Activated CD4-positive, alpha-beta T cell treated with anti-CD3 and anti-CD28 coated beads, Interleukin-2, amount 10 ng/mL, durations not matched to agents 7 days and 5 days (primary cell): Measurements from ENCODE around the gene S100A10. TPM values are rescaled to one million over a fixed set of nuclear protein-coding genes. Genes with fewer than 3 reads are reported as not detected.

Experiments used
- CTCF ChIA-PET: fragments of 350-600 bp; sonication (Branson Sonifier 250); formaldehyde crosslinking; loops from one replicate; lab custom pipeline; 2021; ENCODE audit warnings: antibody characterized with exemption; lab: Charles Lee
- POLR2A ChIA-PET: fragments of 350-600 bp; sonication (Branson Sonifier 250); formaldehyde crosslinking; loops from one replicate; lab custom pipeline; 2021; ENCODE audit warnings: antibody characterized with exemption; lab: Charles Lee
- DNase-seq: peaks from one replicate; pipeline ENCODE4 v3.0.0-alpha.2; 2020
- H3K27ac Mint-ChIP-seq: one replicate; pipeline ENCODE4 v1.8.0; 2021; ENCODE audit warnings: mild to moderate bottlenecking, moderate library complexity, mixed read lengths
- H3K27me3 Mint-ChIP-seq: one replicate; pipeline ENCODE4 v1.8.0; 2021; ENCODE audit warnings: mixed read lengths
- H3K36me3 Mint-ChIP-seq: one replicate; pipeline ENCODE4 v1.8.0; 2021; ENCODE audit warnings: low read depth, mixed read lengths
- H3K4me1 Mint-ChIP-seq: one replicate; pipeline ENCODE4 v1.8.0; 2021; ENCODE audit warnings: mixed read lengths
- H3K4me3 Mint-ChIP-seq: one replicate; pipeline ENCODE4 v1.8.0; 2021; ENCODE audit warnings: mild to moderate bottlenecking, moderate library complexity, mixed read lengths
- H3K9me3 Mint-ChIP-seq: one replicate; pipeline ENCODE4 v1.8.0; 2021; ENCODE audit warnings: mixed read lengths
- total RNA-seq, 2 experiments: library from RNA; stranded (reverse); gene quantifications; one replicate each; pipeline ENCODE4 v1.2.3, GENCODE V29; 2021

The S100A10 gene
- total RNA-seq, 2 experiments from 2014 or later: 561 to 662 TPM

DNA sequence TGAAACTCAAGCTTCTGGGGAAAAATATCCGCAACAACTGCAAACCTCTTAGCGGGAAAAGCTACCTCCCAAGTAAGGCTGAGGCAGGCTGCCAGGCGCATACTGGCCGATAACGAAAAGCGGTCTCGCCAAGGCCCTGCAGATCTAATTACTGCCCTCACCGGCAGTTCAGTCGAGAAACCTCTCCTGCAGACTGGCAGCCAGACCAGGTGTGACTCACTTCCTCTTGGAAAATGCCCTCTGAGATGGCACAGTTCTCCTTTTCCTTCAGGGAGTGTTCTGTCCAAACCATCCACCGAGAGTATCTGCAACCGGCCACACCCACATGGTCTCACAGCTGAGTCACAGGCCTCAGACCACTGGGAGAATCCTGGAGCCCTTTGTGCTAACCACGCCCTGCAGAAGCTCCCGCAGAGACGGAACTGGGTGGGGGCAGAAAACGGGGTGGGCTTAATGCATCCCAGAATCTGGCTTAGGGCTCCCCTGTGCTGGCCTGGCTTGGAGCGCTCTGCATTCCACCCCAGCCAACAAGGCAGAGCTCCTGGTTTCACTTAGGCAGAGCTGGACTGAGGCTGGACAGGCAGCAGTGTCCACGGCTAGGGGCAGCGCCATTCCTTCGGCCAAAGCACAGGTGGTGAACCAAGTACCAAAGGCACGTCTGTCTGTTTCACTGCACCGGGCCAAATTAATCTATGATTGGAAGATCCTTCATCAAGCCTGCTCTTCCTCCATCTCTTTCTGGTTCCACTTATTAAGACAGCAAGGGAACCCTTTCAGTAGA lies 1.2 kb downstream of the S100A10 start:
- DNase-seq: peak; percentile 27
- H3K4me3 Mint-ChIP-seq: peak overlapping the region; percentile 95
- CTCF ChIA-PET: interaction anchor here (0.8 to 3.3 kb wide), 9 partner anchors 9 to 459 kb away, joined by 3 to 17 read pairs (median 3); no protein-coding TSS in a partner anchor
- peaks cover 45% of the 10 kb centered on the region for H3K36me3 Mint-ChIP-seq
- H3K27me3 Mint-ChIP-seq: no peaks in the 10 kb centered on the region
- POLR2A ChIA-PET: interaction anchor here (0.6 to 0.7 kb wide), 2 partner anchors 25 to 130 kb away, joined by 3 read pairs; no protein-coding TSS in a partner anchor
- peaks cover 61% of the 10 kb centered on the region for H3K4me1 Mint-ChIP-seq
- H3K27ac Mint-ChIP-seq: peak overlapping the region; percentile 98
- no peaks in the 10 kb centered on the region for H3K9me3 Mint-ChIP-seq

DNA sequence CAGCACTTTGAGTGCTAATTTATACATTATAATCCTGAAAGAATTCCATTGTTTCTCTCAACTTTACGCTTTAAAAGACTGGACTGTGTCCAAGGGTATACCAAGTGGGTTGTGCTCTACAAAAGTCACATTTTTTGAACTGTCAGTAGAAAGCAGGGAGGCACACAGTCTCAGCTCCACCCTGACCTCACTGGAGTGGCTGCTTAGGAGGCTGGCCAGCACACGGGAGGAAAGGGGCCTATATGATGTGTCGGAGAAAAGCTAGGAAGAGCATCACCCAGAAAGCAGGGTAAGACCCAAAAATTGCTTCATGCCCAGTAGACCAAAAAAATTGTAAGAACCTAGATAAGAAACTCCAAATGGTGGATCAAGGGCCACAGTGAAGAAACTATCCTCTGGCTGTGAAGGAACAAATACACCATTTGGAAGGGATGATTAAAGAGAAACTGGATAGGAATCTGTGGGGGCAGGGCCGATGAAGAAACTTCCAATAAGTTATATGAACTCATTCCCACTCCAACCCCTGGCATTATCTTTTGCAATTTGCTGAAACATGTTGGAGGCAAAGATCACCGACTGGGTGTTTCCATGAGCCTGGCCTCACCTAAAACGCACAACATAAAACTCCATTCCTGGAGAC lies 1.9 kb downstream of the S100A10 start:
- POLR2A ChIA-PET: interaction anchor here (0.7 kb wide), 1 partner anchor 24 kb away, joined by 3 read pairs; no protein-coding TSS in a partner anchor
- Mint-ChIP-seq H3K36me3 (peaks cover 48% of the 10 kb centered on the region), H3K27ac (peak overlapping the region; percentile 98), H3K4me3 (peak overlapping the region; percentile 95), H3K4me1 (peaks cover 65% of the 10 kb centered on the region), H3K9me3 (no peaks in the 10 kb centered on the region), H3K27me3 (no peaks in the 10 kb centered on the region)
- DNase-seq: no peak
- CTCF ChIA-PET: interaction anchor here (1.5 to 3.3 kb wide), 3 partner anchors 10 to 92 kb away, joined by 3 to 17 read pairs (median 6); no protein-coding TSS in a partner anchor

DNA sequence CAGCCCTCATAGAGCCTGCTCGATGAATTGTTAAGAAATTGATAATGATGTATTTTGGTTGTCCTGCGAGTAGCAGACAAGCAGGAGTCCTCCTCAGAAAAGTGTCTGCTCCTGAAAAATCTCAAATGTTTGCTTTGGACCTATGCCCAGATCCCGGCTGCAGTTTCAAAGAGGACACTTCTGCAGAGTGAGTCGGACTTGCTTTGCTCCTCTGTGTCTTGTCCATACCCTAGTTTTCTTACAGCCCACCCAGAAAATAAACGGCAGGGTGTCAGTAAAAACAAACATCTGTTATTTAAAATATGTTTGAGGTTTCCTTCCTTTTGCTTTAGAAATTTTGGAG lies 2.8 kb downstream of the S100A10 start:
- ChIA-PET POLR2A (no interaction called here), CTCF (interaction anchor here (1.3 to 3.3 kb wide), 3 partner anchors 9 to 23 kb away, joined by 4 to 17 read pairs (median 6); no protein-coding TSS in a partner anchor)
- Mint-ChIP-seq H3K36me3 (peaks cover 57% of the 10 kb centered on the region), H3K9me3 (no peaks in the 10 kb centered on the region), H3K4me1 (peaks cover 75% of the 10 kb centered on the region), H3K4me3 (peak overlapping the region; percentile 95), H3K27ac (no peak overlapping the region), H3K27me3 (no peaks in the 10 kb centered on the region)
- DNase-seq: no peak

DNA sequence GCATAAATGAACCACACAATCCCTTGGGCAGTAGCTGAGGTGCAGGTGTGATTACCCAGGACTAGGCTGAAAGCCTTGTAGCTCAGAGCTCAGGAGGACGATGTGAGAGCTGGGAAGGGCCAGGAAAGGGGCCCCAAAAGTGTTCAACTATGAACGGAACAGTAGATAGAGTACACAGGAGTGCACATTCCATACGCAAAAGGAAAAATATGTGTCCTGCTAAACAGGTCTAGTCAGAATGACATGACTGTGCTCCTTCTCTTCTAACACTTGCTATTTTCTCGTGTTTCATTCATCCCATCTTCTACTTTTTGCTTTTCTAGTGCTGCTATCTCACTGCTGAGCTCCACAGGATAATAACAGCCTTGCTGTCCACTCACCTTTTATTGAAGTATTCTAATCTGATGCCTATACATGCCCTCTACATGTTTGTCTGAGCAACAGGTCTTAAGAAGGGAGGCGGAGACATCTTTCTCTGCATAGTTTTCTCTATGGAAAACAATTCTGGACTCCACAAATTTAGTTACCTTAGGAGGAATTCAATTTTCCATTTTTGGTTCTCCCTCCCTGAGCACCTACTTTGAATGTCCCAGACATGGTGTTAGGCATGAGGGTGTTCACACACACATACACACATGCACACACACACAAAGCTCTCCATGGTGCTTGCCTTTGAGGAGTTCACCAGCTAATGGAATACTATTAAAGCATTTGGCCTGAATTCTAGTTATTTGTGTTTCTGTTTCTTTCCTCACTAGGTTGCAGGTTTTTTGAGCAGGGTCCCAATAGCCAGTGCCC lies 3.4 kb downstream of the S100A10 start:
- Mint-ChIP-seq H3K27me3 (no peaks in the 10 kb centered on the region), H3K4me3 (peak overlapping the region; percentile 95), H3K9me3 (no peaks in the 10 kb centered on the region), H3K36me3 (peaks cover 62% of the 10 kb centered on the region), H3K27ac (no peak overlapping the region), H3K4me1 (peaks cover 78% of the 10 kb centered on the region)
- ChIA-PET POLR2A (no interaction called here), CTCF (interaction anchor here (0.9 to 1.4 kb wide), 3 partner anchors 10 to 22 kb away, joined by 3 to 6 read pairs (median 4); no protein-coding TSS in a partner anchor)
- DNase-seq: no peak

DNA sequence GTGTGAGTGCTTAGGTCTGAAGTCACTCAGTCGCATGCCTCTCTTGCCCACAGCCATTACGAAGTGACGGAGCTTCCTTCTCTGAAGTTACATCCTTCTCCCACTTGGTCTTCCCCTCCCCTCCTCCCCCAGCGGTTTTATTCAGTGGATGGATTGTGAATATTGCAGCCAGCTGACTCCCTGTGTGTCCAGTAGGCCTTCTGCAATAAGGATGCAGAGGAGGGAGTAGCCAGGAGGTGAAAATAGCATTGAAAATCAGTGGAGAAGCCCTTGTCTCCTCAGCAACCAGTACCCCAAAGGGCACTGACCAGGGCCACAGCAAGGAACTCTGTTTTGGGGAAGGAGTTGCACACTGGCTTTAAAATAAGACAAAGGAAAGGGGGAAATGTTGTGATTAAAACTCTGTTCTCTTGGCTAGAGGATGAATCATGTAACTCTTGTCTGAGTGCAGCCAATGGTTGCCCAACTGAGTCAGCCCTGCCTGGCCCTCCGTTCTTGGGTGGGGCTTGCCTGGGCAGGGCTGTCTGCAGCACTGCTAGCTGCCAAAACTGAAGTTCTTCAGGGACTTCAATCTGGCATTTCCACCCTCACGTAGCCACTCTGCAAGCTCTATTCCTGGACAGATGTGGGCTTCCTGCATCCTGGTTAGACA lies 4.3 kb downstream of the S100A10 start:
- Mint-ChIP-seq H3K4me3 (peak overlapping the region; percentile 16), H3K9me3 (no peaks in the 10 kb centered on the region), H3K36me3 (peaks cover 72% of the 10 kb centered on the region), H3K4me1 (peaks cover 80% of the 10 kb centered on the region), H3K27me3 (no peaks in the 10 kb centered on the region), H3K27ac (no peak overlapping the region)
- no peak for DNase-seq
- CTCF ChIA-PET: interaction anchor here (0.9 to 1.8 kb wide), 6 partner anchors 13 to 84 kb away, joined by 3 to 6 read pairs (median 4); no protein-coding TSS in a partner anchor
- POLR2A ChIA-PET: no interaction called here

DNA sequence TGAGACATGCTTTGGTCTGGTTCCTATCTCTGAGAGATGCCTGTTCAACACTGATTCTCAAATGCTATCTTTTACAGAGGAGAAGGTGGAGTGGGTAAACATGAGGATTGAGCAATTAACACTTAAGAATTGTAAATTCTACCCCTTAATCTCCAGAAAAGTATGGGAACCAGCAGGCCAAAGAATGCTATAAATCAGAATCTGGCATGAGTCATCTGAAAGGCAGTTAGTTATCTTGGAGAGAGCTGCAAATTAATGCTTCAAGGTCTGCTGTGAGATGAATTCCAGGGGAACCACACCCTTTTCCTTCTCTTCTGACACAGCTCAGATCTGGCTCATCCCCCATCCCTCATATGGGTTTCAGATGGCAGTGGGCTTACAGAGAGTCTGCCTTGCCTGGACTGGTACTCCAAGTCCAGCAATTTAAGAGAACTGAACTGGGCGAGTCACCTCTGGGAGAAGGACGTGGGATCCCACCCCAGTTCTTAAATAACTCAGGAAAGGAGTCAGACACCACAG lies 5.2 kb downstream of the S100A10 start:
- no peak for DNase-seq
- ChIA-PET CTCF (interaction anchor here (0.9 to 4.0 kb wide), 5 partner anchors 12 to 84 kb away, joined by 3 to 21 read pairs (median 4); no protein-coding TSS in a partner anchor), POLR2A (no interaction called here)
- H3K27me3 Mint-ChIP-seq: no peaks in the 10 kb centered on the region
- H3K27ac Mint-ChIP-seq: no peak overlapping the region
- H3K4me1 Mint-ChIP-seq: peaks cover 89% of the 10 kb centered on the region
- H3K4me3 Mint-ChIP-seq: no peak overlapping the region
- H3K9me3 Mint-ChIP-seq: no peaks in the 10 kb centered on the region
- H3K36me3 Mint-ChIP-seq: peaks cover 80% of the 10 kb centered on the region

DNA sequence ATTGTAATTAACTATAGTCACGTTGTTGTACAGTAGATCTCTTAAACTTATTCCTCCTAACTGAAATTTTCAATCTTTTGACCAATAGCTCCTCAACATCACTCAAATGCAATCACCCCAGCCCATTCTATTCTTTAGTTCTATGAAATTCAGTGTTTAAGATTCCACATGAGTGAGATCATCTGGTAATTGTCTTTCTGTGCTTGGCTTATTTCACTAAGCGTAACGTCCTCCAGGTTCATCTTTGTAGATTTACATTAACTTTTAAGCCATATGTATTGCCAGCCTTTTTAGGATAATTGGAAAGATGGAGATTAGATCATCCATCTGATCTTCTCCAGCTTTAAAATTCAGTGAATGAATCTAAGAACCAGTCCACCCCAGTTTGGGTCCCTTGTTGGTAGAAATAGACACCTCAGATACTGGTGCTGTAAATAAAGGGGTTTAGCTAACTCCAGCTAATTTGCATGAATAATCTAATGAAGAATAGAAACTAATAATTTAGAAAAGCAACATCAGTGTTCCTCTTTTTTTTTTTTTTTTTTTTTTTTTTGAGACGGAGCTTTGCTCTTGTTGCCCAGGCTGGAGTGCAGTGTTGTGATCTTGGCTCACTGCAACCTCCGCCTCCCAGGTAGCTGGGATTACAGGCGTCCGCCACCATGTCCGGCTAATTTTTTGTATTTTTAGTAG lies 7.0 kb downstream of the S100A10 start:
- Mint-ChIP-seq H3K27me3 (no peaks in the 10 kb centered on the region), H3K36me3 (peaks cover 82% of the 10 kb centered on the region), H3K4me1 (peaks cover 81% of the 10 kb centered on the region), H3K9me3 (no peaks in the 10 kb centered on the region), H3K27ac (no peak overlapping the region), H3K4me3 (no peak overlapping the region)
- CTCF ChIA-PET: interaction anchor here (0.7 to 4.0 kb wide), 7 partner anchors 10 to 63 kb away, joined by 3 to 21 read pairs (median 3); no protein-coding TSS in a partner anchor
- POLR2A ChIA-PET: no interaction called here
- no peak for DNase-seq

DNA sequence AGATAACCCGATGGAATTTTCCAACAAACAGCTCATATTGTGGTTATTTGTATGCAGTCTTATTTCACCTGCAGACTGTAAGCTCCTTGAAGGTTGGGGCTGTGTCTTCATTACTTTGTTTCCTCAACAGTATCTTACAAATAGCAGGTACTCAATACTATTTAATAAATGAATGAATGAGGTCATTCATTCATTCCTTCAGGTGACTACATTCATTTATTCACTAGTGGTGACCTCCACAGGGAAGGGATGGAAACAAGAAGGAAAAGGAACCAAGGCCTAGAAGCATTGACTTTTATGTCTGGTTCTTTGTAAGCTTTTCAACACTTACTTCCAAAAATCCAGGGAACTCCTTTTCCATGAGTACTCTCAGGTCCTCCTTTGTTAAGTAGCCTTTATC lies 7.9 kb downstream of the S100A10 start:
- Mint-ChIP-seq H3K27ac (no peak overlapping the region), H3K36me3 (peaks cover 83% of the 10 kb centered on the region), H3K9me3 (no peaks in the 10 kb centered on the region), H3K27me3 (no peaks in the 10 kb centered on the region), H3K4me1 (peaks cover 72% of the 10 kb centered on the region), H3K4me3 (peak overlapping the region; percentile 9)
- DNase-seq: no peak
- ChIA-PET CTCF (interaction anchor here (0.6 to 4.0 kb wide), 5 partner anchors 11 to 107 kb away, joined by 3 to 21 read pairs (median 4); no protein-coding TSS in a partner anchor), POLR2A (no interaction called here)

DNA sequence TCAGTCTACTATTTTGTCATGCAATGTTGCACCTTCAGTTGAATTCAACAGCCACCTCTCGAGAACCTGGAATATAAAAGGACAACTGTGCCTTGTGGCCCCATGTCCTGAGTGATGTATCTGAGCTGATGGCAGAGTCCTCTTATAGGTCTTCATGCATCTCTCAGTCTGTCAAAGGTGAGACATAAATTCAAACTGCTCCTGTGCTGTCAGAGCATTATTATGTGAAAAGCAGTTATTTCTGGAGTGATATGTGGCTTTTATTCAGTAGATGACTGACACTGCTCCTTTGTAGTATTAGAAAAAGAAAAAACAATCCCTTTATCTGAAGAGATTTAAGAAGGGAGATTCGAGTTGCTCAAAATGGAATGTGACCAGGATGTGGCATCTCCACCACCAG lies 8.4 kb downstream of the S100A10 start:
- H3K36me3 Mint-ChIP-seq: peaks cover 84% of the 10 kb centered on the region
- no peaks in the 10 kb centered on the region for H3K27me3 Mint-ChIP-seq
- H3K27ac Mint-ChIP-seq: no peak overlapping the region
- ChIA-PET POLR2A (no interaction called here), CTCF (interaction anchor here (0.6 to 4.0 kb wide), 4 partner anchors 11 to 106 kb away, joined by 3 to 21 read pairs (median 11); no protein-coding TSS in a partner anchor)
- H3K4me1 Mint-ChIP-seq: peaks cover 67% of the 10 kb centered on the region
- no peak for DNase-seq
- H3K4me3 Mint-ChIP-seq: peak overlapping the region; percentile 9
- H3K9me3 Mint-ChIP-seq: no peaks in the 10 kb centered on the region

DNA sequence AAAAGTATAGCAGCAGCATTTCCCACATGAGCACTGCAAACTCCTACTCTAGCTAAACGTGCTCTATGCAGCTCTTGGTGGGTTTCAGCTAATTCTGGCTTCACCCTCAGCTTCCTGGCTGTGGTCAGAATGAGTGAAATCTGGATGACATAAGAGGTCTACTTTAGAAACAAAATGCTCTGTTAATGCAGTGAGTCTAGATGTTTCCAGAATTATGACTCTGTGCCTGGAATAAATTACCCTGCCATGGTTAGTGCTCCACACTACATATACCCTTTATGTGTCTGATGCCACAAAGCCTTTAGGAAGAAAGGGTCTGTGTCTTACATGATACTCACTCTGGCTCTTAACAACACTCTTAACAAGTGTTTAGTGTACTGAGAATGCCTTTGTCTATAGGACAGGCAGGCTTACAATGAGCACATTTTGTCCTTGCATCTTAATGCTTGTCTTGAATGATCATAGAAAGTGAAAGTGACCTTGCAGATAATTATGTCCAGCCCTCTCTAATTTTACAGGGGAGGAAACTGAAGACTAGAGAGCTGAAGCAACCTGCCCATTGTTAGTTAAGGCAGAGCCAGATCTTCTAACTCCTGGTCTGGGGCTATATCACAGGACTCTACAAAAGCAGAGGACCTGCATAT lies 9.2 kb downstream of the S100A10 start:
- Mint-ChIP-seq H3K27me3 (no peaks in the 10 kb centered on the region), H3K27ac (peak overlapping the region; percentile 57), H3K9me3 (no peaks in the 10 kb centered on the region), H3K4me1 (peaks cover 62% of the 10 kb centered on the region), H3K36me3 (peaks cover 84% of the 10 kb centered on the region), H3K4me3 (no peak overlapping the region)
- CTCF ChIA-PET: interaction anchor here (0.6 to 4.0 kb wide), 5 partner anchors 14 to 64 kb away, joined by 3 to 21 read pairs (median 11); no protein-coding TSS in a partner anchor
- POLR2A ChIA-PET: interaction anchor here (0.5 kb wide), 1 partner anchor 136 kb away, joined by 3 read pairs; no protein-coding TSS in a partner anchor
- DNase-seq: peak; percentile 42
